Measurements from ENCODE around the gene COL25A1.

The COL25A1 gene

GRCh38 chr4:109302361-109303139 lies at the start of gene COL25A1:
COL25A1 (minus strand) TSS chr4:109302658.
- DNase-seq, result peak; percentile 40

- no peak for DNase-seq
Observed at GRCh38 chr4:109350121-109350520, 47.7 kb upstream of the COL25A1 start.

- DNase-seq, result no peak
Observed at GRCh38 chr4:109334129-109335105, 32.0 kb upstream of the COL25A1 start.

GRCh38 chr4:109332926-109333464 lies 30.5 kb upstream of the COL25A1 start:
- DNase-seq, result peak; percentile 7

GRCh38 chr4:109327641-109328040 lies 25.2 kb upstream of the COL25A1 start:
- DNase-seq, result no peak

GRCh38 chr4:109325698-109326097 lies 23.2 kb upstream of the COL25A1 start:
- no peak for DNase-seq

- DNase-seq, result no peak
Observed at GRCh38 chr4:109323348-109323747, 20.9 kb upstream of the COL25A1 start.

GRCh38 chr4:109321232-109321631 lies 18.8 kb upstream of the COL25A1 start:
- DNase-seq, result no peak

GRCh38 chr4:109319684-109320083 lies 17.2 kb upstream of the COL25A1 start:
- no peak for DNase-seq

GRCh38 chr4:109319156-109319555 lies 16.7 kb upstream of the COL25A1 start:
- no peak for DNase-seq

GRCh38 chr4:109315818-109316217 lies 13.4 kb upstream of the COL25A1 start:
- no peak for DNase-seq

- DNase-seq, result no peak
Observed at GRCh38 chr4:109315341-109315740, 12.9 kb upstream of the COL25A1 start.

GRCh38 chr4:109313168-109314133 lies 11.0 kb upstream of the COL25A1 start:
- no peak for DNase-seq

GRCh38 chr4:109303140-109303496 lies 660 bp upstream of the COL25A1 start:
- DNase-seq, result no peak

- no peak for DNase-seq
Observed at GRCh38 chr4:109301651-109302360, 652 bp downstream of the COL25A1 start.

- no peak for DNase-seq
Observed at GRCh38 chr4:109298279-109299010, 4.0 kb downstream of the COL25A1 start.

- DNase-seq, result no peak
Observed at GRCh38 chr4:109296527-109296926, 5.9 kb downstream of the COL25A1 start.

GRCh38 chr4:109295081-109295480 lies 7.4 kb downstream of the COL25A1 start:
- DNase-seq, result no peak

GRCh38 chr4:109294468-109295020 lies 7.9 kb downstream of the COL25A1 start:
- DNase-seq, result no peak

- no peak for DNase-seq
Observed at GRCh38 chr4:109294006-109294405, 8.5 kb downstream of the COL25A1 start.

All from activated naive CD4-positive, alpha-beta T cell treated with Interleukin-2 at 50 U/mL for 16 hours (primary cell).